ELR (cell line): ENCODE results near the gene MBD4.
"Not testable (repeated sequence)": the region's sequence is repeated elsewhere in the genome, so short reads cannot be mapped to it uniquely, and the experiment has no call there.

Experiments
- DNase-seq: peaks from one replicate; pipeline ENCODE4 v3.0.0-alpha.2; 2015; ENCODE audit warnings: low read depth

Gene MBD4

GRCh38 chr3:129439817-129440617 lies at the start of gene MBD4, which contains the start of gene IFT122:
TSS of gene MBD4 (minus strand) at chr3:129439948. CDS start at chr3:129439833, 115 bp downstream.
TSS of gene IFT122 (plus strand) at chr3:129440224. CDS start at chr3:129440331, 107 bp downstream.
- DNase-seq = peak; percentile 99

DNA sequence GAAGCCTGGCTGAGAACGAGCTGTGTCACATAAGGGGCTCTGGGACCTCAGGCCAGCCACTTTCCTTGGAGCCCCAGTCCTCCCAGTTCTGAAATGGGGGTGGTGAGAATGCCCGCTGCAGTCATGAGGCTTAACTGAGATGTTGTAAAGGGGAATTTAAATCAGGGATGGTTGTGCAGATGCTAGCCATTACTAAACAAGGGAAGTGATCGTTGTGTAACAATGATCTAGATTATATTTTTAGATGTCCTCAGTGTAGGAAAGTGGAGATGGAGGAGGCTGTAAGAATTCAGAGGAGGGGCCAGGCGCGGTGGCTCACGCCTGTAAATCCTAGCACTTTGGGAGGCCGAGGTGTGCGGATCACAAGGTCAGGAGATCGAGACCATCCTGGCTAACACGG lies 49.5 kb upstream of the MBD4 start:
- DNase-seq = not testable (repeated sequence)

GRCh38 chr3:129487868-129488335 lies 48.2 kb upstream of the MBD4 start:
- DNase-seq = not testable (repeated sequence)

DNA sequence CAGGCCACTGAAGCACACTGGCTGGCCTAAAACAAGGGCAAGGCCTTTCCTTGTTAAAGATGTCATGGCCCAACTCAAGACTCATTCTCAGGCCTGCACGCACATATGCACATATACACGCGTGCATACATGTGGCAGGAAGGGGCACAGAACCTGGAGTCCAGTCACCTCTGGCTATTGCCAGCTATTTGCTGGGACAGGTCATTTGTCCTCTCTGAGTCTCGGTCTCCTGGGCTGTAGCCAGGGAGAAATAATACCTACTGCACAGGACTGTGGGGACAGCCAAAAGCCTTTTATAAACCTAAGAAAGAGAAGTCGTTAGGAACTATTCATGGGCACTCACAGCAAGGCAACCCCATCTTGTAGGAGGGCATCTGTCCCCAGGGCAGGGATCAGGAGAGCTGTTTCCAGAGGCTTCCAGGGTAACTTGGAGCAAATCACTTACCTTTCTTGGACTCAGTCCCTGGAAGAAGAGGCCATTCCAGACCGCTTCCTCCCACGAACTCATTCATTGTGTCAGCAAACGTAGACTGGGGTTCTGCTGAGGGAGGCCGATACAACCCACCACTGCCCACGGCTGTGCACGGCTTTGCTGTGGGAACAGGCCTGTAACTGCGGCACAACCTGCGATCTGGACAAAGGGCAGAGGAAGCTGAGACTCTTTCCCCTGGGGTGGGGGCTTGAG lies 47.6 kb upstream of the MBD4 start:
- DNase-seq = no peak

DNA sequence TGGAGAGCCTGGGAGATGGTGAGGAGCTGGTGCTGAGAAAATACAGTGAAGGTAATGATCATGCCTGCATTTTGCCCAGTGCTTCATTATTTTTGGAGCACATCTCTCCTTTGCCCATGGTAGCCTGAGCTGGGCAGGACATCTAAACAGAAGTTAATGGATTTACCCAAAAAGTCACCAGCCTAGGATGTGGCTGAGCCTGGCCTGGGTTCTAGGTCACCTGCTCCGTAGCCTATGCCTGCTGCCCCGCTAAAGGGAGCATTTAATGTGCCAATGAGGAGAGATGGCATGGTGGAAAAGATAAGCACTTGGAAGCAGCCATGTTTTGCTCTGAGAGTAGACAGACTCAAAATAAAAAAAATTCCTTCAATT lies 46.9 kb upstream of the MBD4 start:
- no peak for DNase-seq

GRCh38 chr3:129485721-129486663 lies 46.2 kb upstream of the MBD4 start:
- DNase-seq = peak; percentile 97

DNA sequence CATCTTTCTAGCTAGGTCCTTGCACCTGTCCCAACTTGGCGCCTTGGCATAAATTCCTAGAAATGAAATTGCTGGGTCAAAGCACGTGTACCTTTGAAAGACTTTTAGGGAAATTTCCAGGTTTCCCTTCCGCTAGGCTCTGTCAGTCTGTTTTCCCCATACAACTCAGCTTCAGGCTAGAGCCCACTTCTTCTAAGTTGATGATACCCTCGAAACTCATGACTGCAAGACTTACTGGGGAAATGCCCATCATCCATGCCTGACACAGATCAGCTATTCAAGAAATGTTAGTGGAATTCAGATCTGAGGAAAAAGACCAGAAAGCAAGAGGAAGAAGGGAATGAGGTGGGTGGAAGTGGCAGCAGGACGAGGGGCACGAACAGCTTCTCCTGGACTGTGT lies 45.4 kb upstream of the MBD4 start:
- DNase-seq = not testable (repeated sequence)

DNA sequence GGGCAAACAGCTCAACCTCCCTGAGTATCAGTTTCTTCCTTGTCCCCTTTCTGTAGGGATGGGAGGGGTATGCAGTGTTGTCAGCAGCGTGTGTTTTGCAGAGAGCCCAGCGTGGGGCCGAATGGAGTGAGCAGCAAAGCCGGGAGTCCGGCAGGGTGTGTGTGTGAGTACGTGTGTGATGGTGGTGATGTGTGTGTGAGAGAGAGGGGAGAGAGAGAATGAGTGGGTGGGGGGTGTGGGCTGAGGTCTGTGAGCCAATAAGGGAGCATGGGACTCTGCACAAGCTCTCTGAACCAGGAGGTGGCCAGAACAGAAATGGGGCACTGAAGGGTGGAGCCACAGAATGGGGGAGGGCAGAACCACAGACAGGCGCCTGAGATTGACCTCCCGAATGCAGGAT lies 44.1 kb upstream of the MBD4 start:
- DNase-seq = no peak

DNA sequence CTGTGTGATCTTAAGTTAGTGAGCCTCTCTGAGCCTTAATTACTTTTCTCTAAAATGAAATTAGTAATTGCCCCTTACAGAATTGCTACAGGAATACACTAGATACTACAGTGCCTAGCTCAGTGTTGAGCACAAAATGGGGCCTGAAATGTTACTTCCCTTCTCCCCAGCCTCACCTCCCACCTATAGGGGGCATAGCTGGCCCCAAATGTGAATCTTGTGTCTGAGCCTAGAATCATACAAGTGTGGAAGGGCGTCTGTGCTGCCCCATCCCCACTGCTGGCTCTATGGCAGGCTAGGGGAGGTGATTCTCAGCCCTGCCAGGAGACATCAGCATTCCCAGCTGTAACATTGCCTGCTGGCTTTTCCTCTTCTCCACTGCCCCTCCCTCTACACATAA lies 43.0 kb upstream of the MBD4 start:
- DNase-seq = no peak

GRCh38 chr3:129481766-129482332 lies 42.1 kb upstream of the MBD4 start:
- peak; percentile 61 for DNase-seq

DNA sequence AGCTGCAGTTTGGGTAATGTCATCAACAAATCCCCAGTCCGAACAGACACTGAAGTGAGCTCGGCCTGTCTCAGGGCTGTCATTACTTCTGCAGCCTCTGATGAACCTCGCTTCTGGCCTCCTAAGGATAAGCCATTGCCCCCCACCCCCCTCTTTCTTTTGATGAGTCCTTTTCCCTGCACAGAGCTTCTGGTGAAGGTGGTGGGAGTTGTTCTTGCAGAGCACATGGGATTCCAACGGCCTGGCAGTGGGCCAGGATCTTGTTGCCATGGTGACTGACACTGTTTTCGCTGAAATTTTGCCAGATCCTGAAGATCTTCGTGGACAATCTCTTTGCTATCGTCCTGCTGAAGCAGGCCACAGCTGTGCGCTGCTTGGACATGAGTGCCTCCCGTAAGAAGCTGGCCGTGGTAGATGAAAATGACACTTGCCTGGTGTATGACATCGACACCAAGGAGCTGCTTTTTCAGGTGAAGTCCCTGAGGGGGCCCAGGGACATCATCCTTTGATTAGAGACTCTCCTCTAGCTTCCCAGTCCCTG lies 41.5 kb upstream of the MBD4 start:
- DNase-seq = not testable (repeated sequence)

GRCh38 chr3:129476586-129476985 lies 36.8 kb upstream of the MBD4 start:
- no peak for DNase-seq

- no peak for DNase-seq
Measured at GRCh38 chr3:129475863-129476262, 36.1 kb upstream of the MBD4 start.

DNA sequence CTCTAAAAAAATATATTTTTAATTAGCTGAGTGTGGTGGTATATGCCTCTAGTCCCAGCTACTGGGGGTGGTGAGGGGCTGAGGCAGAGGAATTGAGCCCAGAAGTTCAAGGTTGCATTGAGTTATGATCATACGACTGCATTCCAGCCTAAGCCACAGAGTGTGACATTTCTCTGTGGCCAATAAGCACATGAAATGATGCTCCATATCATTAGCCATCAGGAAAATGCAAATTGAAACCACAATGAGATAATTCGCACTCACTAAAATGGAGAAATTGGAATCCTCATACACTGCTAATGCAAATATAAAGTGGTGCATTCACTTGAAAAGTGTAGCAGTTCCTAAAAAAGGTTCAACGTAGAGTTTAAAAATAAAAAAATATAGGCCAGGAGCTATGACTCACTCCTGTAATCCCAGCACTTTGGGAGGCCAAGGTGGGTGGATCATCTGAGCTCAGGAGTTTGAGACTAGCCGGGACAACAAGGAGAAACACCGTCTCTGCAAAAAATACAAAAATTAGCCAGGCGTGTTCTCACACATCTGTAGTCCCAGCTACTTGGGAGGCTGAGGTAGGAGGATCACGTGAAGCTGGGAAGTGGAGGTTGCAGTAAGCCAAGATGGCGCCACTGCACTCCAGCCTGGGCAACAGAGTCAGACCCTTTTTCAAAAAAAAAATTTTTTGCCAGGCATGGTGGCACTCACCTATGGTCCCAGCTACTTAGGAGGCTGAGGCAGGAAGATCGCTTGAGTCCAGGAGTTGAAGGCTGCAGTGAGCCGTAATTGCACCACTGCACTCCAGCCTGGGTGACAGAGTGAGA lies 35.4 kb upstream of the MBD4 start:
- peak; percentile 25 for DNase-seq

DNA sequence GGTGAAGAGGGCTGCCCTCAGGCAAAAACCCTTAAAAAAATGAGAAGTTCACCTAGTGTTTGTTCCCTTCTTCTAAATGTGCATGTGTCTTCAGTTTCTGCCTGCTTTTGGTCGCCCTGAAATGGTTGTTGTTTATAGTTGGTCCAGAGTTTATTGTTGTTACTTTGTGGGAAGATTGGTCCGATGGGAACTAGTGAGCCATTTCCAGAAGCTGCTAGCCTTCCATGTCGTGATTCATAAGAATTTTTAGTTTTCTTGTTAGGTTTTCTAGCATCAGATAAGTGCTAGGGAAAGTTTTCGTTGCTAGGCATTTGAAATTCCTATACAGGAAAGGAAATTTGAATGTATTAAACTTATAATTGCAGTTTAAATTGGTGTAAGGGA lies 34.0 kb upstream of the MBD4 start:
- DNase-seq = no peak

GRCh38 chr3:129473067-129473768 lies 33.5 kb upstream of the MBD4 start:
- no peak for DNase-seq

DNA sequence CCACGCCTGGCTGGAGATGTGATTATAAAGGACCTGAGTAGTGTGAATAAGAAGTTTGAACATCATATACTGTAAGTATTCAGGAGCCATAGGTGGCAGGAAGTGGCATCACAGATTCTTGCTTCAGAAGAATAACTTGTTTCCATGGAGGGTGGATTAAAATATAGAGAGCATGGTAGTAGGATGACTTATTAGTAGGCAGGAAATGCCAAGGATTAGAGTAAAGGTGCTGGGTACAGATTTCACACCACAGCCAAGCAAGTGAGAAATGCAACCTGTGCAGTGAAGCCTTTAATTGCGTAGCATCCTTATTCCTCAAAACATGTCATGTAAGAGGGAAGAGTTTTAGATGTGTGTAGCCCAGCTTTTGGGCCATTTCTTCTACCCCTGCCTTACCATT lies 31.1 kb upstream of the MBD4 start:
- peak; percentile 12 for DNase-seq

GRCh38 chr3:129469026-129469425 lies 29.3 kb upstream of the MBD4 start:
- no peak for DNase-seq

DNA sequence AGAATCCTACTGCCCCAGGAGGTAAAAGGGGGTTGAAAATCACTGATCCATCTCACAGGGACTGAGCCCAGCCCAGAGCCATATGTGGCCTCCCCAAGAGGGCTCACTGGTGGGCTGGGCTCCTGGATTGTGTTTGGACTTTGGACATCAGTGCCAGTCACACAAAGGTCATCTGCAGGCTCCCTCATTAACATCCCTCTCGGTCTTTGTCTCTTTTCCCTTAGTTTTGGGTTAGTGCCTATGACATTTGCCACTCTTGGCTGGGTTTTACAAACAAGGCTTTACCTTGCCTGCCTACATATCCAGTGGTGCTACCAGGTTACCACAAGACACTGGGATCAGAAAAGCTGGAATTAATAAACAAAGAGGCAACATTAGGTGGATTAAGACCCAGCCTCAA lies 28.2 kb upstream of the MBD4 start:
- no peak for DNase-seq

DNA sequence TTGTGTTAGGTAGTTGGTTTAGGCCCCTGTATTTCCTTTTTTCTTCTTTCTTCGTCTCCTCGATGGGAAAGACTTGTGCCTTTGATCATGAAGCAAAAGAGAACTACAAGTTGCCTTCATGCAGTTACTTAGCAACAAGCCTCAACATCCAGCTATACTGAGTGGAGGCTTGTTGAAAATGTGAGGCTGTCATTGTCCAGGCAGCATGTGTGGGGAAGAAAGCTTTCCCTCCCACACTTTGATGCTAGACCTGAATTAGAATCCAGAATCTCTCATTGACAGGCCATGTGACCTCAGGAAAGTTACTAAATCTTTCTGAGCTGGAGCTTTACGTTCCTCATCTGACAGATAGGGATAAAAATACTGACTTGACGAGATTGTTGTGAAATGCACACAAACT lies 24.0 kb upstream of the MBD4 start:
- no peak for DNase-seq
